Activated naive CD4-positive, alpha-beta T cell treated with anti-CD3 and anti-CD28 coated beads for 36 hours (primary cell): ENCODE measurements around the gene LCLAT1. TPM values are rescaled to one million over a fixed set of nuclear protein-coding genes. Genes with fewer than 3 reads are reported as not detected.

Experiments used
- CTCF ChIA-PET: fragments of 350-600 bp; sonication (Branson Sonifier 250); formaldehyde crosslinking; loops from one replicate; lab custom pipeline; 2021; ENCODE audit warnings: antibody characterized with exemption; lab: Charles Lee
- DNase-seq: peaks from one replicate; pipeline ENCODE4 v3.0.0-alpha.2; 2020
- H3K27ac Mint-ChIP-seq: one replicate; pipeline ENCODE4 v1.8.0; 2021; ENCODE audit warnings: mild to moderate bottlenecking, mixed read lengths
- H3K27me3 Mint-ChIP-seq: one replicate; pipeline ENCODE4 v1.8.0; 2021; ENCODE audit warnings: low read depth, mixed read lengths
- H3K36me3 Mint-ChIP-seq: one replicate; pipeline ENCODE4 v1.8.0; 2021; ENCODE audit warnings: low read depth, mixed read lengths
- H3K4me1 Mint-ChIP-seq: one replicate; pipeline ENCODE4 v1.8.0; 2021; ENCODE audit warnings: low read depth, mixed read lengths
- H3K4me3 Mint-ChIP-seq: one replicate; pipeline ENCODE4 v1.8.0; 2021; ENCODE audit warnings: mild to moderate bottlenecking, moderate library complexity, mixed read lengths
- H3K9me3 Mint-ChIP-seq: one replicate; pipeline ENCODE4 v1.8.0; 2021; ENCODE audit warnings: mixed read lengths
- intact Hi-C: fragments of 100-400 bp; cut with micrococcal nuclease; formaldehyde crosslinking; loops from one replicate; pipeline ENCODE4 v1.15.1; 2023
- total RNA-seq, 2 experiments: library from RNA; stranded (reverse); gene quantifications; one replicate each; pipeline ENCODE4 v1.2.3, GENCODE V29; 2021

Gene LCLAT1
- total RNA-seq = 10 to 100 TPM; 18.8 to 22.8 TPM

- Mint-ChIP-seq H3K36me3 (peaks cover 7% of the 10 kb centered on the region), H3K27ac (peak within 1 kb of the TSS; percentile 95), H3K9me3 (no peaks in the 10 kb centered on the region), H3K27me3 (no peaks in the 10 kb centered on the region), H3K4me1 (peaks cover 40% of the 10 kb centered on the region), H3K4me3 (peak within 1 kb of the TSS; percentile 90)
- CTCF ChIA-PET = interaction anchor here (0.6 to 1.8 kb wide), 10 partner anchors 15 to 240 kb away, joined by 3 to 8 read pairs (median 4); no protein-coding TSS in a partner anchor
- intact Hi-C loops = loop anchor here (1.0 to 10.0 kb wide), 10 partner anchors 8 to 877 kb away; partner anchors contain the start of gene YPEL5
- peak; percentile 86 for DNase-seq
These were observed at the start of gene LCLAT1 for GRCh38 chr2:30447149-30448045. Gene LCLAT1 (plus strand): TSS chr2:30447246. CDS start chr2:30525591, 78,345 bp downstream.

- no peak overlapping the region for H3K4me3 Mint-ChIP-seq
- intact Hi-C loops = no loop called here
- H3K9me3 Mint-ChIP-seq = no peaks in the 10 kb centered on the region
- no peaks in the 10 kb centered on the region for H3K4me1 Mint-ChIP-seq
- no peaks in the 10 kb centered on the region for H3K36me3 Mint-ChIP-seq
- H3K27ac Mint-ChIP-seq = no peak overlapping the region
- CTCF ChIA-PET = interaction anchor here (1.7 kb wide), 1 partner anchor 189 kb away, joined by 5 read pairs; no protein-coding TSS in a partner anchor
- H3K27me3 Mint-ChIP-seq = no peaks in the 10 kb centered on the region
- no peak for DNase-seq
These were observed 48.8 kb upstream of the LCLAT1 start for GRCh38 chr2:30398084-30398873.

- no peak overlapping the region for H3K4me3 Mint-ChIP-seq
- intact Hi-C loops = no loop called here
- CTCF ChIA-PET = no interaction called here
- DNase-seq = no peak
- H3K27me3 Mint-ChIP-seq = no peaks in the 10 kb centered on the region
- no peak overlapping the region for H3K27ac Mint-ChIP-seq
- H3K9me3 Mint-ChIP-seq = no peaks in the 10 kb centered on the region
- no peaks in the 10 kb centered on the region for H3K36me3 Mint-ChIP-seq
- peaks cover 13% of the 10 kb centered on the region for H3K4me1 Mint-ChIP-seq
These were observed 46.7 kb upstream of the LCLAT1 start for GRCh38 chr2:30400151-30400954.

- H3K9me3 Mint-ChIP-seq = no peaks in the 10 kb centered on the region
- DNase-seq = no peak
- no peak overlapping the region for H3K4me3 Mint-ChIP-seq
- intact Hi-C loops = no loop called here
- no peaks in the 10 kb centered on the region for H3K36me3 Mint-ChIP-seq
- no peaks in the 10 kb centered on the region for H3K27me3 Mint-ChIP-seq
- H3K27ac Mint-ChIP-seq = no peak overlapping the region
- CTCF ChIA-PET = interaction anchor here (1.0 to 1.8 kb wide), 2 partner anchors 27 to 309 kb away, joined by 3 to 4 read pairs; no protein-coding TSS in a partner anchor
- peaks cover 18% of the 10 kb centered on the region for H3K4me1 Mint-ChIP-seq
These were observed 44.4 kb upstream of the LCLAT1 start for GRCh38 chr2:30402441-30403182.

- DNase-seq = no peak
- Mint-ChIP-seq H3K4me1 (peaks cover 26% of the 10 kb centered on the region), H3K4me3 (no peak overlapping the region), H3K9me3 (no peaks in the 10 kb centered on the region), H3K27ac (no peak overlapping the region), H3K36me3 (no peaks in the 10 kb centered on the region), H3K27me3 (no peaks in the 10 kb centered on the region)
- intact Hi-C loops = no loop called here
- CTCF ChIA-PET = interaction anchor here (1.3 to 1.8 kb wide), 2 partner anchors 165 to 308 kb away, joined by 4 read pairs; no protein-coding TSS in a partner anchor
These were observed 43.3 kb upstream of the LCLAT1 start for GRCh38 chr2:30403592-30404312.

- no peak overlapping the region for H3K4me3 Mint-ChIP-seq
- H3K27me3 Mint-ChIP-seq = no peaks in the 10 kb centered on the region
- CTCF ChIA-PET = interaction anchor here (1.3 to 1.8 kb wide), 3 partner anchors 165 to 307 kb away, joined by 3 to 4 read pairs (median 4); no protein-coding TSS in a partner anchor
- H3K36me3 Mint-ChIP-seq = no peaks in the 10 kb centered on the region
- no peaks in the 10 kb centered on the region for H3K9me3 Mint-ChIP-seq
- no peak overlapping the region for H3K27ac Mint-ChIP-seq
- intact Hi-C loops = no loop called here
- peaks cover 34% of the 10 kb centered on the region for H3K4me1 Mint-ChIP-seq
- DNase-seq = no peak
These were observed 42.5 kb upstream of the LCLAT1 start for GRCh38 chr2:30404319-30405259.

- intact Hi-C loops = no loop called here
- no peaks in the 10 kb centered on the region for H3K27me3 Mint-ChIP-seq
- no peaks in the 10 kb centered on the region for H3K9me3 Mint-ChIP-seq
- peaks cover 41% of the 10 kb centered on the region for H3K4me1 Mint-ChIP-seq
- H3K36me3 Mint-ChIP-seq = no peaks in the 10 kb centered on the region
- no peak overlapping the region for H3K4me3 Mint-ChIP-seq
- no peak overlapping the region for H3K27ac Mint-ChIP-seq
- CTCF ChIA-PET = interaction anchor here (1.3 to 1.4 kb wide), 2 partner anchors 166 to 302 kb away, joined by 3 to 4 read pairs; no protein-coding TSS in a partner anchor
- DNase-seq = no peak
These were observed 41.8 kb upstream of the LCLAT1 start for GRCh38 chr2:30405260-30405605.

- Mint-ChIP-seq H3K9me3 (no peaks in the 10 kb centered on the region), H3K36me3 (no peaks in the 10 kb centered on the region), H3K4me3 (no peak overlapping the region), H3K4me1 (peaks cover 55% of the 10 kb centered on the region), H3K27me3 (no peaks in the 10 kb centered on the region), H3K27ac (no peak overlapping the region)
- DNase-seq = no peak
- intact Hi-C loops = no loop called here
- CTCF ChIA-PET = no interaction called here
These were observed 40.2 kb upstream of the LCLAT1 start for GRCh38 chr2:30406853-30407252.

- H3K9me3 Mint-ChIP-seq = no peaks in the 10 kb centered on the region
- DNase-seq = no peak
- no peak overlapping the region for H3K4me3 Mint-ChIP-seq
- CTCF ChIA-PET = interaction anchor here (1.5 kb wide), 2 partner anchors 11 to 74 kb away, joined by 4 read pairs; no protein-coding TSS in a partner anchor
- intact Hi-C loops = no loop called here
- no peaks in the 10 kb centered on the region for H3K27me3 Mint-ChIP-seq
- H3K4me1 Mint-ChIP-seq = peaks cover 52% of the 10 kb centered on the region
- H3K27ac Mint-ChIP-seq = no peak overlapping the region
- no peaks in the 10 kb centered on the region for H3K36me3 Mint-ChIP-seq
These were observed 38.1 kb upstream of the LCLAT1 start for GRCh38 chr2:30408961-30409387.

GRCh38 chr2:30410217-30410616, 36.8 kb upstream of the LCLAT1 start:
- DNase-seq = peak; percentile 58
- no peak overlapping the region for H3K4me3 Mint-ChIP-seq
- peaks cover 45% of the 10 kb centered on the region for H3K4me1 Mint-ChIP-seq
- H3K36me3 Mint-ChIP-seq = no peaks in the 10 kb centered on the region
- peak overlapping the region; percentile 73 for H3K27ac Mint-ChIP-seq
- H3K9me3 Mint-ChIP-seq = no peaks in the 10 kb centered on the region
- intact Hi-C loops = loop anchor here (1.0 kb wide), 5 partner anchors 12 to 137 kb away; no protein-coding TSS in a partner anchor
- H3K27me3 Mint-ChIP-seq = no peaks in the 10 kb centered on the region
- CTCF ChIA-PET = interaction anchor here (0.7 to 1.5 kb wide), 3 partner anchors 10 to 170 kb away, joined by 3 to 4 read pairs (median 4); no protein-coding TSS in a partner anchor
